HepG2 (cell line): Measurements from ENCODE around the gene STOML1. TPM values are rescaled to one million over a fixed set of nuclear protein-coding genes. Genes with fewer than 3 reads are reported as not detected.

Experiments used
- ATAC-seq: fragments of 200-7000 bp; cut with Tn5 transposase; 3 replicates; pipeline ENCODE4 v1.9.1; 2020; ENCODE audit warnings: mild to moderate bottlenecking, moderate library complexity
- BruUV-seq: library from RNA; stranded (reverse); fragments of 400-500 nt; replicated peaks from 2 replicates; lab custom pipeline; 2021; lab: Mats Ljungman, UMichigan
- CTCF ChIA-PET: fragments of 300-600 bp; formaldehyde crosslinking; extraction: SDS; loops from one replicate; lab custom pipeline; 2021; ENCODE audit warnings: low total read pairs, inconsistent platforms, low intra/inter-chr PET ratio; lab: Yijun Ruan, JAX
- POLR2A ChIA-PET: fragments of 350-600 bp; sonication (Branson Sonifier 250); formaldehyde crosslinking; loops from one replicate; lab custom pipeline; 2020; ENCODE audit warnings: antibody characterized with exemption, inconsistent platforms; lab: Yijun Ruan, JAX
- DNase-seq: peaks from one replicate; pipeline ENCODE4 v3.0.0-alpha.2; 2015; ENCODE audit warnings: low spot score
- FAIRE-seq: peaks from 3 replicates; lab custom pipeline; 2011; peaks lifted over from hg19 to GRCh38; lab: Jason Lieb, UNC
- H2AFZ ChIP-seq: one replicate; pipeline ENCODE4 v1.6.1; 2011; ENCODE audit warnings: low read length, inconsistent platforms
- H3K27ac ChIP-seq: fragments of 300-600 bp; 3 replicates; pipeline ENCODE4 v1.8.0; 2011; ENCODE audit warnings: mixed run types, mild to moderate bottlenecking, mixed read lengths, low read length, inconsistent platforms; ENCODE audit not compliant: insufficient read depth; ENCODE audit errors: extremely low read length
- H3K27me3 ChIP-seq, 2 experiments: fragments of 200-600 bp in 1 of 2; 2 replicates in 1 of 2; 3 replicates in 1 of 2; pipeline versions ENCODE4 v1.6.0 to v1.8.0; 2011; ENCODE audit warnings: low read length in 2 of 2, mild to moderate bottlenecking in 2 of 2, moderate library complexity in 2 of 2, inconsistent platforms in 1 of 2; ENCODE audit not compliant: insufficient read depth in 2 of 2, control insufficient read depth in 1 of 2
- H3K36me3 ChIP-seq, 2 experiments: fragments of 200-600 bp in 1 of 2; replicated peaks in 1 of 2; 2 replicates in 1 of 2; 3 replicates in 1 of 2; pipeline versions ENCODE4 v1.5.1 to v1.8.0; 2011; ENCODE audit warnings: low read length in 2 of 2, inconsistent platforms in 1 of 2; ENCODE audit not compliant: insufficient read depth in 2 of 2, control insufficient read depth in 1 of 2
- H3K4me1 ChIP-seq: 2 replicates; pipeline ENCODE4 v1.5.1; 2012; ENCODE audit warnings: low read length, inconsistent platforms; ENCODE audit not compliant: insufficient read depth
- H3K4me2 ChIP-seq: 2 replicates; pipeline ENCODE4 v1.6.0; 2011; ENCODE audit warnings: low read depth, low read length, inconsistent platforms
- H3K4me3 ChIP-seq, 3 experiments: fragments of 200-600 bp in 1 of 3; sonication (generic), shearing (Covaris generic) in 1 of 3; replicated peaks in 1 of 3; 2 replicates each; pipeline ENCODE4 v1.5.1; 2011 to 2016; ENCODE audit warnings: low read length in 3 of 3, inconsistent platforms in 2 of 3, low read depth in 2 of 3, mild to moderate bottlenecking in 2 of 3, control low read depth in 1 of 3, mixed read lengths in 1 of 3; ENCODE audit not compliant: insufficient read depth in 1 of 3
- H3K79me2 ChIP-seq: one replicate; pipeline ENCODE4 v1.6.1; 2011; ENCODE audit warnings: low read length, inconsistent platforms; ENCODE audit not compliant: insufficient read depth
- H3K9ac ChIP-seq: 2 replicates; pipeline ENCODE4 v1.6.0; 2011; ENCODE audit warnings: mild to moderate bottlenecking, low read depth, low read length, inconsistent platforms; ENCODE audit not compliant: insufficient read depth
- H3K9me3 ChIP-seq: 2 replicates; pipeline ENCODE4 v1.5.1; 2012; ENCODE audit warnings: mild to moderate bottlenecking, low read length
- H4K20me1 ChIP-seq: 2 replicates; pipeline ENCODE4 v1.6.0; 2011; ENCODE audit warnings: inconsistent platforms, mild to moderate bottlenecking, low read length, moderate library complexity; ENCODE audit not compliant: insufficient read depth
- CREM ChIP-seq, 2 experiments: sonication (generic) in 1 of 2; formaldehyde crosslinking in 1 of 2; IDR thresholded peaks; 2 replicates each; pipeline versions ENCODE4 v1.4.0 to v1.6.1; 2016 to 2020; ENCODE audit warnings: antibody characterized with exemption in 1 of 2, mild to moderate bottlenecking in 1 of 2, missing genetic modification reagents in 1 of 2
- EP300 ChIP-seq, 3 experiments: sonication (generic) in 1 of 3; formaldehyde crosslinking in 1 of 3; IDR thresholded peaks; 2 replicates each; pipeline versions ENCODE4 v1.5.1 to v1.6.1; 2011 to 2020; ENCODE audit warnings: low read depth in 2 of 3, low read length in 2 of 3, borderline replicate concordance in 1 of 3, improper control_type of control experiment in 1 of 3, mild to moderate bottlenecking in 1 of 3, missing genetic modification reagents in 1 of 3, moderate library complexity in 1 of 3
- FOXC1 ChIP-seq: sonication (generic); formaldehyde crosslinking; IDR thresholded peaks from 2 replicates; pipeline ENCODE4 v1.8.0; 2022; ENCODE audit warnings: mild to moderate bottlenecking, missing genetic modification reagents, borderline replicate concordance
- KMT2B ChIP-seq: IDR thresholded peaks from 2 replicates; pipeline ENCODE4 v1.6.1; 2016; ENCODE audit warnings: missing genetic modification reagents, missing compliant biosample characterization
- MAFK ChIP-seq, 2 experiments: IDR thresholded peaks in 1 of 2; conservative IDR thresholded peaks in 1 of 2; 2 replicates each; pipeline ENCODE4 v1.6.1; 2011; ENCODE audit warnings: improper control_type of control experiment in 2 of 2, low read length in 2 of 2
- MATR3 ChIP-seq: sonication (generic); formaldehyde crosslinking; IDR thresholded peaks from 2 replicates; pipeline ENCODE4 v1.4.0; 2020; ENCODE audit warnings: missing genetic modification reagents
- MNT ChIP-seq: fragments of 450-650 bp; IDR thresholded peaks from 2 replicates; pipeline ENCODE4 v1.6.1; 2016
- MTA3 ChIP-seq: sonication (generic); formaldehyde crosslinking; IDR thresholded peaks from 2 replicates; pipeline ENCODE4 v1.4.0; 2020; ENCODE audit warnings: missing genetic modification reagents
- TAF1 ChIP-seq: sonication (generic); formaldehyde crosslinking; IDR thresholded peaks from 2 replicates; pipeline ENCODE4 v1.4.0; 2020; ENCODE audit warnings: missing genetic modification reagents
- ZNF432 ChIP-seq: sonication (generic); formaldehyde crosslinking; IDR thresholded peaks from 2 replicates; pipeline ENCODE4 v1.5.0; 2020; ENCODE audit warnings: missing genetic modification reagents, mild to moderate bottlenecking, borderline replicate concordance
- ZNF501 ChIP-seq: sonication (generic); formaldehyde crosslinking; IDR thresholded peaks from 2 replicates; pipeline ENCODE4 v1.5.1; 2020; ENCODE audit warnings: mild to moderate bottlenecking, moderate library complexity, missing genetic modification reagents
- ZNF746 ChIP-seq: sonication (generic); formaldehyde crosslinking; IDR thresholded peaks from 2 replicates; pipeline ENCODE4 v1.8.0; 2022; ENCODE audit warnings: mild to moderate bottlenecking, missing genetic modification reagents
- ZNF839 ChIP-seq: sonication (generic); formaldehyde crosslinking; IDR thresholded peaks from 2 replicates; pipeline ENCODE4 v1.4.0; 2020; ENCODE audit warnings: missing genetic modification reagents, mild to moderate bottlenecking, borderline replicate concordance
- ZSCAN9 ChIP-seq: IDR thresholded peaks from 2 replicates; pipeline ENCODE4 v1.6.1; 2016; ENCODE audit warnings: borderline replicate concordance
- WGBS: methylation state at CpG from one replicate; pipeline ENCODE4 v1.1.6; 2017; ENCODE audit warnings: low lambda C conversion rate; 5-methylcytosine and 5-hydroxymethylcytosine counted together
- in situ Hi-C: cut with HindIII; loops from 2 replicates; pipeline ENCODE4 v1.10.0; 2017; ENCODE audit warnings: low pct_unique_long_range_greater_than_20kb; ENCODE audit not compliant: extremely low pct_ligation_motif_present
- intact Hi-C: fragments of 100-400 bp; cut with micrococcal nuclease; formaldehyde crosslinking; loops from one replicate; pipeline ENCODE4 v1.10.0; 2022; ENCODE audit not compliant: unreplicated experiment
- polyA plus RNA-seq, 8 experiments: library from polyadenylated mRNA; depleted of rRNA in 3 of 8; stranded (reverse) in 7 of 8; unstranded in 1 of 8; fragments of >200 nt; fragmentation: Illumina TruSeq in 4 of 8; extraction: Trizol in 4 of 8; gene quantifications; 2 replicates each; pipeline versions ENCODE4 v1.2.1 to v1.2.3, GENCODE V29; 2011 to 2016; ENCODE audit warnings: low read depth in 4 of 8, missing spikeins in 1 of 8, mixed read lengths in 1 of 8; ENCODE audit not compliant: insufficient read depth in 1 of 8
- total RNA-seq, 5 experiments: library from RNA; depleted of rRNA; stranded (reverse); fragments of >200 nt; fragmentation: Illumina TruSeq; extraction: Trizol; gene quantifications; 2 replicates each; pipeline ENCODE4 v1.2.3, GENCODE V29; 2016; ENCODE audit warnings: low read depth in 1 of 5
- TF ChIP-seq, protein P1 (sequence below): sonication (generic); formaldehyde crosslinking; IDR thresholded peaks from 2 replicates; pipeline ENCODE4 v1.9.0; 2021; ENCODE audit warnings: missing genetic modification reagents, borderline replicate concordance
- TF ChIP-seq, protein P2 (sequence below): sonication (generic); formaldehyde crosslinking; conservative IDR thresholded peaks from 2 replicates; pipeline ENCODE4 v1.8.1; 2023; ENCODE audit warnings: missing genetic modification reagents
- TF ChIP-seq, protein P3 (sequence below): sonication (generic); formaldehyde crosslinking; IDR thresholded peaks from 2 replicates; pipeline ENCODE4 v1.4.0; 2020; ENCODE audit warnings: missing genetic modification reagents
- TF ChIP-seq, protein P4 (sequence below): sonication (generic); formaldehyde crosslinking; IDR thresholded peaks from 2 replicates; pipeline ENCODE4 v1.4.0; 2020; ENCODE audit warnings: missing genetic modification reagents

STOML1 gene
- total and polyA plus RNA-seq, 2 of the 13 experiments (the other 11 are each of a cell fraction or from before 2014, with no cell fraction given) = 3.5 to 3.7 TPM

DNA sequence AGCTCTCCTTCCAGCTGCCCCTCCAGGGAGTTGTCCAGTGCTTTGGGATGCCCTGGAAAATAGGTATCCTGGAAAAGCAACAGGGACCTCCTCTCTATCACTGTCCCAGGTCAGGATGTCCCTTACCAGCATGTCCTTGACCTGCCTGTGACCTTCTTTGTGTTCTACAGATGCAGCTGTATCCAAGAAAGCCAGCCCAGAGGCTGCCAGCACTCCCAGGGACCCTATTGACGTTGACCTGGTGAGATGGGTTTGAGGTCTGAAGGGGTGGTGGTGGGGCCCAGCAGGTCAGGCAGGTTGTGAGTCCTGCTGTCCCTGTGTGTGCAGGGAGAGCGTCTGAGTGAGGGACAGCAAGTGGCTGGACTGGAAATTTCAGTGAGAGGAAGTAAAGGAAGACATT, 32.6 kb upstream of the STOML1 start:
- H4K20me1 ChIP-seq = no peaks in the 10 kb centered on the region
- no peak for DNase-seq
- ChIA-PET CTCF (no interaction called here), POLR2A (no interaction called here)
- no peaks in the 10 kb centered on the region for H3K79me2 ChIP-seq
- H3K9ac ChIP-seq = no peak overlapping the region
- WGBS = 50% methylated on average over 2 of the region's 2 CpGs
- no TSS peak for BruUV-seq
- ATAC-seq = no peak
- H3K27ac ChIP-seq = no peak overlapping the region
- intact Hi-C loops = no loop called here
- peaks cover 16 to 40% of the 10 kb centered on the region in 2 experiments; a peak in 4 of 5 replicates for H3K36me3 ChIP-seq
- no peak overlapping the region for H2AFZ ChIP-seq
- no peak for FAIRE-seq
- no peaks in the 10 kb centered on the region for H3K27me3 ChIP-seq
- no peaks in the 10 kb centered on the region for H3K4me1 ChIP-seq
- no peaks in the 10 kb centered on the region for H3K9me3 ChIP-seq
- H3K4me3 ChIP-seq = no peak overlapping the region
- H3K4me2 ChIP-seq = no peak overlapping the region
- in situ Hi-C loops = no loop called here
- TF ChIP-seq, protein P1, sequence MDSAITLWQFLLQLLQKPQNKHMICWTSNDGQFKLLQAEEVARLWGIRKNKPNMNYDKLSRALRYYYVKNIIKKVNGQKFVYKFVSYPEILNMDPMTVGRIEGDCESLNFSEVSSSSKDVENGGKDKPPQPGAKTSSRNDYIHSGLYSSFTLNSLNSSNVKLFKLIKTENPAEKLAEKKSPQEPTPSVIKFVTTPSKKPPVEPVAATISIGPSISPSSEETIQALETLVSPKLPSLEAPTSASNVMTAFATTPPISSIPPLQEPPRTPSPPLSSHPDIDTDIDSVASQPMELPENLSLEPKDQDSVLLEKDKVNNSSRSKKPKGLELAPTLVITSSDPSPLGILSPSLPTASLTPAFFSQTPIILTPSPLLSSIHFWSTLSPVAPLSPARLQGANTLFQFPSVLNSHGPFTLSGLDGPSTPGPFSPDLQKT = no peak
- TF ChIP-seq, protein P2, sequence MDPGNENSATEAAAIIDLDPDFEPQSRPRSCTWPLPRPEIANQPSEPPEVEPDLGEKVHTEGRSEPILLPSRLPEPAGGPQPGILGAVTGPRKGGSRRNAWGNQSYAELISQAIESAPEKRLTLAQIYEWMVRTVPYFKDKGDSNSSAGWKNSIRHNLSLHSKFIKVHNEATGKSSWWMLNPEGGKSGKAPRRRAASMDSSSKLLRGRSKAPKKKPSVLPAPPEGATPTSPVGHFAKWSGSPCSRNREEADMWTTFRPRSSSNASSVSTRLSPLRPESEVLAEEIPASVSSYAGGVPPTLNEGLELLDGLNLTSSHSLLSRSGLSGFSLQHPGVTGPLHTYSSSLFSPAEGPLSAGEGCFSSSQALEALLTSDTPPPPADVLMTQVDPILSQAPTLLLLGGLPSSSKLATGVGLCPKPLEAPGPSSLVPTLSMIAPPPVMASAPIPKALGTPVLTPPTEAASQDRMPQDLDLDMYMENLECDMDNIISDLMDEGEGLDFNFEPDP (CRISPR knock-in tag) = no peak
- TF ChIP-seq EP300 (IDR thresholded peaks at IDR 0.05; ENCODE audit: low read depth in 2 of 2, low read length in 2 of 2) (no peak), EP300 (CRISPR knock-in tag; IDR thresholded peaks at IDR 0.05; ENCODE audit: borderline replicate concordance) (no peak), CREM (IDR thresholded peaks at IDR 0.05) (no peak), CREM (CRISPR knock-in tag; IDR thresholded peaks at IDR 0.05) (no peak), ZNF839 (CRISPR knock-in tag) (no peak), FOXC1 (CRISPR knock-in tag) (no peak), ZSCAN9 (CRISPR knock-in tag) (no peak), MAFK (conservative IDR thresholded peaks at IDR 0.05 in 1 of 2, IDR thresholded peaks at IDR 0.05 in 1 of 2; ENCODE audit: low read length in 2 of 2) (no peak), KMT2B (CRISPR knock-in tag) (no peak), ZNF746 (no peak), ZNF501 (CRISPR knock-in tag) (no peak), ZNF432 (CRISPR knock-in tag) (no peak), MTA3 (CRISPR knock-in tag) (no peak), TAF1 (CRISPR knock-in tag) (no peak), MATR3 (CRISPR knock-in tag) (no peak), MNT (no peak)
- TF ChIP-seq, protein P3, sequence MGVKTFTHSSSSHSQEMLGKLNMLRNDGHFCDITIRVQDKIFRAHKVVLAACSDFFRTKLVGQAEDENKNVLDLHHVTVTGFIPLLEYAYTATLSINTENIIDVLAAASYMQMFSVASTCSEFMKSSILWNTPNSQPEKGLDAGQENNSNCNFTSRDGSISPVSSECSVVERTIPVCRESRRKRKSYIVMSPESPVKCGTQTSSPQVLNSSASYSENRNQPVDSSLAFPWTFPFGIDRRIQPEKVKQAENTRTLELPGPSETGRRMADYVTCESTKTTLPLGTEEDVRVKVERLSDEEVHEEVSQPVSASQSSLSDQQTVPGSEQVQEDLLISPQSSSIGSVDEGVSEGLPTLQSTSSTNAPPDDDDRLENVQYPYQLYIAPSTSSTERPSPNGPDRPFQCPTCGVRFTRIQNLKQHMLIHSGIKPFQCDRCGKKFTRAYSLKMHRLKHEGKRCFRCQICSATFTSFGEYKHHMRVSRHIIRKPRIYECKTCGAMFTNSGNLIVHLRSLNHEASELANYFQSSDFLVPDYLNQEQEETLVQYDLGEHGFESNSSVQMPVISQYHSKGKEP (CRISPR knock-in tag) = no peak
- TF ChIP-seq, protein P4, sequence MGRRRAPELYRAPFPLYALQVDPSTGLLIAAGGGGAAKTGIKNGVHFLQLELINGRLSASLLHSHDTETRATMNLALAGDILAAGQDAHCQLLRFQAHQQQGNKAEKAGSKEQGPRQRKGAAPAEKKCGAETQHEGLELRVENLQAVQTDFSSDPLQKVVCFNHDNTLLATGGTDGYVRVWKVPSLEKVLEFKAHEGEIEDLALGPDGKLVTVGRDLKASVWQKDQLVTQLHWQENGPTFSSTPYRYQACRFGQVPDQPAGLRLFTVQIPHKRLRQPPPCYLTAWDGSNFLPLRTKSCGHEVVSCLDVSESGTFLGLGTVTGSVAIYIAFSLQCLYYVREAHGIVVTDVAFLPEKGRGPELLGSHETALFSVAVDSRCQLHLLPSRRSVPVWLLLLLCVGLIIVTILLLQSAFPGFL (CRISPR knock-in tag) = no peak
